GM19452 (cell line): ENCODE measurements around the gene CLEC17A.
"Not testable (repeated sequence)": the region's sequence is repeated elsewhere in the genome, so short reads cannot be mapped to it uniquely, and the experiment has no call there.

Experiments used
- ATAC-seq: cut with Tn5 transposase; IDR thresholded peaks from one replicate; pipeline ENCODE4 v1.9.1; 2021; ENCODE audit not compliant: unreplicated experiment

CLEC17A gene

DNA sequence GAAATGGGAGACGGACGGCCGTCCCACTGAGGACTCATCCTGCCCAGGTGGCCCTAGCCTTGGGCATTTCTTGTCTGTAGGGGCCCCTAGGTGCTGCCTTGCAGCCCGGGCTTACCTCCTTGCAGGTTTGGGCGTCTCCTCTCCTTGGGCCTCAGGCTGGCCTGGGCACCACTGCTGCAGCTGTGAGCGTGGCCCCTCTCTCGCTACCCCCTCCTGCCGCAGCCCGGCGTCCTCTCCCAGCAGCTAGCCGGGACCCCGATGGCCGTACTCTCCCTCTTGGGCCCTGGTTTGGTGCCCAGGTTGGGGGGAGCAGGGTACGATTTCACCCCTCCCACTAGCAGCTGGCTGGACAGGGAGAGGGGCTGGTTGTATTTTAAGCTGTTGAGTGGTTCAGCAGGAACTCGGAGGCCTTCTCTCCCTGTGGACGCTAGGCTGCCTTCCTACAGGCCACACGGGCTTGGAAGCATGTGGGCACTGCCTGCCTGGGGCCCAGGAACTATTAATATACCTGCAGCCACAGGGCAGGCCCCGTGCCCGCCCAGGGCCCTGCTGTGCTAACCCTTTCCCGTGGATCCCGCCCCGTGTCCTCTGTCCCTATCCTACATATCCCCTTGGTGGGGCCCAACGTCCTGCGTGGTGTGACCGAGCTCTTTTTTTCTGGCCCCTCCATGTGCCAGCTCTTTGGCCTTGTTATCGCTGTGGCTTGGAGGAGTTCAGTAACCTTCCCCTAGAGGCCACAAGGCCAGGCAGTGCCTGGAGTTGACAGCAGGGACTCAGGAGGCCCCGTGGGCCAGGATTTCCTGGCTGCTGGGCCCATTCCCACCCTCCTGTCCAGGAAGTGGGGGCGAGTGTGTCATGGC, 22.7 kb upstream of the CLEC17A start:
- no peak for ATAC-seq

GRCh38 chr19:14560776-14561108, 22.1 kb upstream of the CLEC17A start:
- no peak for ATAC-seq

DNA sequence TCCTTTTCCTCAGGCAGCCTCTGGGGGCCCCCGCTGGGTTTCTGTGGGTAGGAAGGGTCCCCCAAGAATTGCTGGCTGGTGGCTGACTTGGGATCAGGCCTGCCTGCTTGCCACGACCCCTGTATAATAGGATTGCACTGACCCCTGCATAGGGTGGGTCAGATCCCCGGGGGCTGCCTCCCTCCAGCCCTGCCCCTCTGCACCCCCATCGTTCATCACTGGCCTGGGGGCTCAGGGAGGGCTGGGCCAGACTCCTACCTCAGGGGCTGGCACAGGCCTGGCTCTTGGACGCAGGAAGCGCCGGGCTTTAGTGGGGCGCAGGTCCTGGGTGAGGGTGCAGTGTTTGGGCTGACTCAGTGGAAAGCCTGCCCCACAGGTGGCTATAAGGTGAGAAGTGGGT, 21.6 kb upstream of the CLEC17A start:
- no peak for ATAC-seq

DNA sequence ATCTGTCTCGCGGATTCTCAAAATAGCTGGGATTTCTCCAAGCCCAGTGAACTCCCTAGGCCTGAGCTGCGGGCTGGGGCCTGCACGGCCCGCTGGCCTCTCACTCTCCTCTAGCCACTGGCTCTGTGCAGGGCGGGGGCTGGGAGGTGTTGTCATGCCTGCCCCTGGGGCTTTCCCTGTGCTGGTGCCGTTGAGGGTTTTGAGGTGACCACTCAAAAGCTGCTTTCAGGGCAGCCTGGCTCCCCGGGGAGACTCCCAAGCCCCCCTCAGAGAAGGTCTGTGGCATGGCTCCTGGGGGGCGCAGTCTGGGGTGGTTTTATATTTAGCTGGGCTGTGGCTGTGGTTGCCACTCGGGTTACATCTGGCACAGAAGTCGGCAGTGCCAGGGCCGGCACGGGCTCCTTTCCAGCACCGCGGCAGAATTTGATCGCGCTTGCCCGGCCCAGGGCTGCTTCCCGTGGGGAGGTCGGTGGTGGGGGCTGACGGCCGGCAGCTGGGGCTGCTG, 21.0 kb upstream of the CLEC17A start:
- no peak for ATAC-seq

- ATAC-seq = no peak
These were observed 20.0 kb upstream of the CLEC17A start for GRCh38 chr19:14562660-14563589.

DNA sequence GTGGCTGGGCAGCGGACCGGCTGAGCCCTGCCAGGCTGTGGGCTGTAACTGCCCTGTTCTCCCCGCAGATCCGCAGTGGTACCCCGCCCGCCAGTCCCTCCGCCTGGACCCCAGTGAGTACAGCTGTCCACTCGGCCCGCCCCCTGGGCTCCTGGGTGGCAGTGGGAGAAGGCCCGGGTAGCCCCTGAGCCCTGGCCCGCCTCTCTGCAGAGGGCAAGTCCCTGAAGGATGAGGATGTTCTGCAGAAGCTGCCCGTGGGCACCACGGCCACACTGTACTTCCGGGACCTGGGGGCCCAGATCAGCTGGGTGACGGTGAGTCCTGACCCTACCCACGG, 19.3 kb upstream of the CLEC17A start:
- ATAC-seq = no peak

GRCh38 chr19:14563989-14564651, 18.8 kb upstream of the CLEC17A start:
- ATAC-seq = no peak

- ATAC-seq = not testable (repeated sequence)
These were observed 18.1 kb upstream of the CLEC17A start for GRCh38 chr19:14564652-14565297.

- ATAC-seq = no peak
These were observed 17.6 kb upstream of the CLEC17A start for GRCh38 chr19:14565298-14565679.

DNA sequence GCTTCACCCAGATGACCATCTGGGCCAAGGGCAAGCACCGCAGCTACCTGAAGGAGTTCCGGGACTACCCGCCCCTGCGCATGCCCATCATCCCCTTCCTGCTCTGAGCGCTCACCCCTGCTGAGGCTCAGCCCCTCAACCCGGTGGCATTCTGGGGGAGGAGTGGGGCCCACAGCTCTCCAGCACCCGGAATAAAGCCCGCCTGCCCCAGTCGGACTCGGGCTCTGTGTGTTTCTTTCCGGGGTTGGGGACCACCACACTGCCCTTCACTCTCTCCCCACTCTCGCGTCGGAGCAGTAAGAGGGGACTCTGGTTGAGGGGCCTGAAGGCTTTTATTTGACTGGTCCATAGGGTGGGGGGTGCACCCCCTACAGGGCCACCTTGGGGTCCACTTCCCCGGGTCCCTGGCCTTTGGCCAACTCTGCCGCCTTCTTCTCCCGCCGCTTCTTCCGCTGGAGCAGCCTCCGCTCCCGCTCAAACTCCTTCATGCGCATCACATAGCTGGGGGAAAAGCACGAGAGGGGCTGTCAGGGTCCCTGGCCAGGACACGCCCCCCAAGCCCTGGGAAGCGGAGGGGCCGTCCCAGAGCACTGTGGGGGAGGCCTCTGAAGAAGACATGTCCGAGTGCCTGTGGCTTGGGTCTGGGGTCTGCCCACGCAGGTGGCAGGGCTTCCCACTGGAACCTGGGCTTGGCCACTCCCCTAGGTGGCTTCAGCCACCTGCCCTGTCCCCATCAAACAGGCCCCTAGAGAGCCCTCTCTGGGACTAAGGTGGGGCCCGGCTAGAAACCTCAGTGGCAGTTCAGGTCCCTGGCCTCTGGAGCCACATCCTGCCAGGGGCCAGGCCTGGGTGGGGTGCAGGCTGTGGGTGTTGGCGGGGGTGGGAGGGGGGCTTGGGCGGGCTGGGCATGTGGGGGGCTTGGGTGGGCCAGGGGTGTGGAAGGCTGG, 16.8 kb upstream of the CLEC17A start:
- no peak for ATAC-seq

DNA sequence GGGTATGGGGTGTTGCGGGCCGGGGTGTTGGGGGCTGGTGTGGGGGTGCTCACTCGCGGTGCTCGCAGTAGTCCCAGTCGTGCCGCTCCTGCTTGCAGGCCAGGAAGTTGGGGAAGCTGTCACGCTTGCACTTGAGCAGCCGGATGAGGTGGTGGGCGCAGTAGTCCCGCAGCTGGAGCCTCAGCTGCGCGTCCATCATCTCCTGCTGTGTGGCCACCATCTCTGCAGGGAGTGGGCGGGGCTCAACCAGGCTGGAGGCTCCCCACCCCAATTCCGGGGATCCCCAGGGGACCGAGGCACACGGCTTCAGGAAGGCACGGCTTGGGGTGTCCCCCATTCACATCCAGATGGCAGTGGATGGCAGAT, 16.2 kb upstream of the CLEC17A start:
- no peak for ATAC-seq

DNA sequence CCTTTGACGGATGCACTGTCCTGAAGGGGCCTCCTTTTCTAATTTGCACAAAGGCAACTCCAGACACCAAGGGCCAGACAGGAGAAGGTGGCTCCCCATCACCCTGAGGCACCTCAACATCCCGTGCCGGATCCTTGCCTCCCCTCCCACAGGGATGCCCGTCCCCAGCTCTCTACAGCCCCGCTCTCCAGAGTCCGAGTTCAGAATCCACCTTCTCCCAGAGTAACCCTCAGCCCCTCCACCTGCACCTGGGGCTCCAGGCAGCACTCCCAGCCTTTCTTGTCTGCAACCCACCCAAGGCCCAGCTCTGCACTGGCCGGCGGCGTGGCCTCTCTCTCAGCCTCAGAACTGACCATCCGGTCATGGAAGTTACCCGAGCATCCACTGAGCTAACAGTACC, 15.8 kb upstream of the CLEC17A start:
- no peak for ATAC-seq

DNA sequence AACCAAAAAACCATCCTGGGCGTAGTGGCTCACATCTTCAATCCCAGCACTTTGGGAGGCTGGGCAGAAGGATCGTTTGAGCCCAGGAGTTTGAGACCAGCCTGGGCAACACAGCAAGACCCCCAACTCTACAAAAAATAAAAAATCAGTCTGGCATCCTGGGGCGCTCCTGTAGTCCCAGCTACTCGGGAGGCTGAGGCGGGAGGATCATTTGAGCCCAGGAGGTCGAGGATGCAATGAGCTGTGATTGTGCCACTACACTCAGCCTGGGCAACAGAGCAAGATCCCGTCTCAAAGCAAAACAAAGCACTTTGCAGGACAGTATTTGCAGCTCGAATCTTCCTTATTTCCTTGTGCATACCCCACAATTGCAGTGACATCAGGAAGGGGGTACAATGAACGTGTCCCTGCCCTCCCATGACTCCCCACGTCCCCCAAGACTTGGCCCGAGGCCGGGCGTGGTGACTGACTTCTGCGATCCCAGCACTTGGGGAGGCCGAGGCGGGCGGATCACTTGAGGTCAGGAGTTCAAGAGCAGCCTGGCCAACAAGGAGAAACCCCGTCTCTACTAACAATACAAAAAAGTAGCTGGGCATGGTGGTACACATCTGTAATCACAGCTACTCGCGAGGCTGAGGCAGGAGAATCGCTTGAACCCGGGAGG, 11.9 kb upstream of the CLEC17A start:
- no peak for ATAC-seq

- peak; percentile 90 for ATAC-seq
These were observed 11.0 kb upstream of the CLEC17A start, which contains the start of gene NDUFB7 for GRCh38 chr19:14571695-14572490. TSS of gene NDUFB7 (minus strand) at chr19:14572066. CDS start at chr19:14572000, 66 bp downstream.

GRCh38 chr19:14575428-14575980, 7.4 kb upstream of the CLEC17A start:
- ATAC-seq = no peak

GRCh38 chr19:14576363-14576762, 6.5 kb upstream of the CLEC17A start:
- no peak for ATAC-seq

- ATAC-seq = no peak
These were observed 5.6 kb upstream of the CLEC17A start for GRCh38 chr19:14577264-14577663.

DNA sequence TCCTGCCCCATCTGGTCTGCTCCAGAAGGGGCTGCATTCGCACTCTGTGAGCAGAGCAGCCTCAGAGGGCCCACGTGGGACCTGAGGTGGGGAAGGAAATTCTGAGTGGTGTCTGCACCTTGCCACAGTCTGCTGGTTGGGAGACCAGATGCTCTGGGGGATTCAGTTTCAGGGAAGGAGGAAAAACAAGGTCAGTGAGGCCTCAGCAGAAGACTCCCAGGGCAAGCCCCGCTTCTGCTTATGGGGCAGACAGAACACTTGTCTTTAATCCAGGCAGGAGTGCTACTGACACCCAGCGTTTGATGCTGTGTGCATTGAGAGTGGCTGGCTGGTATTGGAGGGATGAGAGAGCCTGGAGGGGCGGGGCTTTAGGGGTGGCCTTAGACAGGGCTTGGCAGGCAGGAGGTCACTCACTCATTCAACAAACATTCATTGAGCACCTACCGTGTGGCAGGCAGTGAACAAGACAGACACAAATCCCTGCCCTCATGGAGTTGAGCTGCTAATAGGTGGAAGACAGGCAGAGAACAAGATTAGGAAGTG, 4.9 kb upstream of the CLEC17A start:
- ATAC-seq = no peak
